Measurements from ENCODE around the gene CARHSP1.
"Not testable (repeated sequence)": the region's sequence is repeated elsewhere in the genome, so short reads cannot be mapped to it uniquely, and the experiment has no call there.

CARHSP1 gene

GRCh38 chr16:8877894-8878522 is 9.2 kb upstream of the CARHSP1 start:
- Histone ChIP-seq H3K36me3 (ENCODE audit: insufficient read depth, low read length) (no peaks in the 10 kb centered on the region), H3K27me3 (ENCODE audit: insufficient read depth, low read length, poor library complexity, severe bottlenecking) (no peaks in the 10 kb centered on the region), H3K79me2 (ENCODE audit: insufficient read depth, low read length) (no peaks in the 10 kb centered on the region), H3K4me3 (ENCODE audit: low read length, poor library complexity, severe bottlenecking) (no peak overlapping the region), H3K9me2 (replicated peaks; ENCODE audit: low read depth, low read length) (no peaks in the 10 kb centered on the region), H3K9me3 (ENCODE audit: insufficient read depth, low read depth, low read length) (no peaks in the 10 kb centered on the region), H2AFZ (ENCODE audit: low read length) (no peak overlapping the region), H3F3A (ENCODE audit: low read depth) (no peaks in the 10 kb centered on the region), H4K20me1 (ENCODE audit: insufficient read depth, low read length, poor library complexity, severe bottlenecking) (no peaks in the 10 kb centered on the region), H3K4me2 (ENCODE audit: low read depth, low read length, poor library complexity, severe bottlenecking) (no peak overlapping the region), H3K4me1 (ENCODE audit: insufficient read depth, low read length, poor library complexity, severe bottlenecking) (no peaks in the 10 kb centered on the region), H3K9ac (ENCODE audit: low read depth, low read length, poor library complexity, severe bottlenecking) (no peak overlapping the region)
- TF ChIP-seq EZH2phosphoT487 (IDR thresholded peaks at IDR 0.05; ENCODE audit: borderline replicate concordance) (no peak), CTCF (conservative IDR thresholded peaks at IDR 0.05; ENCODE audit: low read length) (no peak)

- H3K9ac ChIP-seq (ENCODE audit: low read depth, low read length, poor library complexity, severe bottlenecking); H3K9me2 ChIP-seq (replicated peaks; ENCODE audit: low read depth, low read length); H3K4me1 ChIP-seq (ENCODE audit: insufficient read depth, low read length, poor library complexity, severe bottlenecking); H4K20me1 ChIP-seq (ENCODE audit: insufficient read depth, low read length, poor library complexity, severe bottlenecking); H3F3A ChIP-seq (ENCODE audit: low read depth); H3K4me3 ChIP-seq (ENCODE audit: low read length, poor library complexity, severe bottlenecking); H3K79me2 ChIP-seq (ENCODE audit: insufficient read depth, low read length); H2AFZ ChIP-seq (ENCODE audit: low read length); H3K27me3 ChIP-seq (ENCODE audit: insufficient read depth, low read length, poor library complexity, severe bottlenecking); H3K9me3 ChIP-seq (ENCODE audit: insufficient read depth, low read depth, low read length); H3K36me3 ChIP-seq (ENCODE audit: insufficient read depth, low read length); H3K4me2 ChIP-seq (ENCODE audit: low read depth, low read length, poor library complexity, severe bottlenecking): not testable (repeated sequence)
Measured at GRCh38 chr16:8875317-8875716, 6.5 kb upstream of the CARHSP1 start.

- H2AFZ ChIP-seq (ENCODE audit: low read length) = no peak overlapping the region
- H3K27me3 ChIP-seq (ENCODE audit: insufficient read depth, low read length, poor library complexity, severe bottlenecking) = no peaks in the 10 kb centered on the region
- H3K36me3 ChIP-seq (ENCODE audit: insufficient read depth, low read length) = no peaks in the 10 kb centered on the region
- no peak overlapping the region for H3K9ac ChIP-seq (ENCODE audit: low read depth, low read length, poor library complexity, severe bottlenecking)
- TF ChIP-seq CTCF (conservative IDR thresholded peaks at IDR 0.05; ENCODE audit: low read length) (no peak), EZH2phosphoT487 (IDR thresholded peaks at IDR 0.05; ENCODE audit: borderline replicate concordance) (no peak)
- H3K4me1 ChIP-seq (ENCODE audit: insufficient read depth, low read length, poor library complexity, severe bottlenecking) = peaks cover 4% of the 10 kb centered on the region
- H3F3A ChIP-seq (ENCODE audit: low read depth) = no peaks in the 10 kb centered on the region
- H3K4me2 ChIP-seq (ENCODE audit: low read depth, low read length, poor library complexity, severe bottlenecking) = no peak overlapping the region
- no peaks in the 10 kb centered on the region for H3K79me2 ChIP-seq (ENCODE audit: insufficient read depth, low read length)
- H3K9me2 ChIP-seq (replicated peaks; ENCODE audit: low read depth, low read length) = no peaks in the 10 kb centered on the region
- no peak overlapping the region for H3K4me3 ChIP-seq (ENCODE audit: low read length, poor library complexity, severe bottlenecking)
- H3K9me3 ChIP-seq (ENCODE audit: insufficient read depth, low read depth, low read length) = no peaks in the 10 kb centered on the region
- no peaks in the 10 kb centered on the region for H4K20me1 ChIP-seq (ENCODE audit: insufficient read depth, low read length, poor library complexity, severe bottlenecking)
Measured at GRCh38 chr16:8874388-8874787, 5.6 kb upstream of the CARHSP1 start.

GRCh38 chr16:8873866-8874195 is 5.0 kb upstream of the CARHSP1 start:
- H4K20me1 ChIP-seq (ENCODE audit: insufficient read depth, low read length, poor library complexity, severe bottlenecking); H2AFZ ChIP-seq (ENCODE audit: low read length); H3K36me3 ChIP-seq (ENCODE audit: insufficient read depth, low read length); H3K9ac ChIP-seq (ENCODE audit: low read depth, low read length, poor library complexity, severe bottlenecking); H3K9me2 ChIP-seq (replicated peaks; ENCODE audit: low read depth, low read length); H3K27me3 ChIP-seq (ENCODE audit: insufficient read depth, low read length, poor library complexity, severe bottlenecking); H3K4me1 ChIP-seq (ENCODE audit: insufficient read depth, low read length, poor library complexity, severe bottlenecking); H3K79me2 ChIP-seq (ENCODE audit: insufficient read depth, low read length); H3K4me2 ChIP-seq (ENCODE audit: low read depth, low read length, poor library complexity, severe bottlenecking); H3K4me3 ChIP-seq (ENCODE audit: low read length, poor library complexity, severe bottlenecking); H3F3A ChIP-seq (ENCODE audit: low read depth); H3K9me3 ChIP-seq (ENCODE audit: insufficient read depth, low read depth, low read length): not testable (repeated sequence)

Data from Loucy (cell line).